A673 (cell line): ENCODE measurements around the gene FAR1.

ENCODE experiments used
- CTCF ChIP-seq: fragments of 300-800, 200-600 bp; sonication (generic); conservative IDR thresholded peaks from 2 replicates; pipeline ENCODE4 v1.5.1; 2017; ENCODE audit warnings: low read depth, mild to moderate bottlenecking, antibody characterized with exemption, low read length, moderate library complexity, mixed read lengths
- EZH2 ChIP-seq: fragments of 200-600 bp; sonication (generic); IDR thresholded peaks from 2 replicates; pipeline ENCODE4 v1.6.1; 2017; ENCODE audit warnings: borderline replicate concordance, low read depth, mild to moderate bottlenecking, mixed read lengths, antibody characterized with exemption, low read length; ENCODE audit not compliant: poor library complexity, severe bottlenecking

GRCh38 chr11:13769188-13769587 lies 100.7 kb downstream of the FAR1 start:
- no peak for TF ChIP-seq CTCF
- TF ChIP-seq EZH2: no peak
